ENCODE results near the gene ZFP91. TPM values are rescaled to one million over a fixed set of nuclear protein-coding genes. Genes with fewer than 3 reads are reported as not detected.

Gene ZFP91
- total RNA-seq, 5 donors from 2014 or later (not counting 1 experiment from before 2014, with no cell fraction given): 32.2 to 41.7 (median 34.0) TPM

- H3K9me3 Mint-ChIP-seq: no peaks in the 10 kb centered on the region
- H3K27ac Mint-ChIP-seq: no peak overlapping the region
- WGBS (ENCODE audit: insufficient coverage): 41% methylated on average over 7 of the region's 12 CpGs
- H3K4me1 Mint-ChIP-seq: peaks cover 4 to 9% (median 5%) of the 10 kb centered on the region in 3 donors
- Histone ChIP-seq H3K27me3 (replicated peaks in 1 of 2; ENCODE audit: control insufficient read depth in 2 of 2, extremely low read depth in 1 of 2, insufficient read depth in 2 of 2, low read length in 1 of 2) (no peaks in the 10 kb centered on the region), H3K4me3 (ENCODE audit: control insufficient read depth in 1 of 2, extremely low read depth in 1 of 2, low read length in 1 of 2) (no peak overlapping the region), H3K36me3 (ENCODE audit: control insufficient read depth in 2 of 2, extremely low read depth in 1 of 2, insufficient read depth in 1 of 2, low read length in 1 of 2) (no peaks in the 10 kb centered on the region), H3K27ac (ENCODE audit: low read length) (no peak overlapping the region), H3K9me3 (no peaks in the 10 kb centered on the region), H3K4me1 (ENCODE audit: control insufficient read depth in 1 of 2, extremely low read depth in 1 of 2, insufficient read depth in 2 of 2, low read length in 2 of 2) (peaks cover 0 to 3% of the 10 kb centered on the region in 2 experiments)
- DNase-seq (peak; percentile 51 to 85 (median 71)), ATAC-seq (replicated peaks in 1 of 4) (peak; percentile 92 to 97 (median 96))
- ChIA-PET POLR2A (no interaction called here), CTCF (interaction anchor here (0.6 to 4.4 kb wide), 5 partner anchors 16 to 504 kb away, joined by 3 to 47 read pairs (median 3); no protein-coding TSS in a partner anchor)
- no peak overlapping the region for H3K4me3 Mint-ChIP-seq
- peaks cover 0 to 4% of the 10 kb centered on the region in 2 donors for H3K27me3 Mint-ChIP-seq
- H3K36me3 Mint-ChIP-seq: no peaks in the 10 kb centered on the region
These were observed 75.4 kb downstream of the ZFP91 start for GRCh38 chr11:58654079-58654907.

DNA sequence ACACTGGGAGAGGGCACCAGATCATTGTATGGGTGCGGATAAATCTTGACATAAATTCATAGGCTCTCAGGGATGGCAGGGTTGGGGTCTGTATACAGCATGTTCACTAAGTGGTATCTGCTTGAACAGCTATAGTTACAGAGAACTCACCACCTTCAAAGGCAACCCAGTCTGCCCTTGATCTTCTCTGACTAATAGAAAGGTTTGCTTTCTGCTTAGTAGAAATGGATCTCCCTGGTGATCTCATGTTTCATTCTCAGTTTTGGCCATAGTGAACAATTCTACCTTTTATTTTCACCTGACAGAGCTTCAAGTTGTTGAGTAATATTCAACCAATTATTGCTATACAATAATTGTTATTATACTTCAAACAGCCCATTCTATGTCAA lies 76.0 kb downstream of the ZFP91 start:
- peaks cover 0 to 4% of the 10 kb centered on the region in 2 donors for H3K27me3 Mint-ChIP-seq
- peaks cover 0 to 3% of the 10 kb centered on the region in 2 experiments for H3K4me1 ChIP-seq (ENCODE audit: control insufficient read depth in 1 of 2, extremely low read depth in 1 of 2, insufficient read depth in 2 of 2, low read length in 2 of 2)
- H3K4me3 ChIP-seq (ENCODE audit: control insufficient read depth in 1 of 2, extremely low read depth in 1 of 2, low read length in 1 of 2): no peak overlapping the region
- POLR2A ChIA-PET: no interaction called here
- CTCF ChIA-PET: interaction anchor here (0.8 to 4.4 kb wide), 6 partner anchors 16 to 404 kb away, joined by 3 to 47 read pairs (median 3); no protein-coding TSS in a partner anchor
- no peak overlapping the region for H3K4me3 Mint-ChIP-seq
- H3K36me3 ChIP-seq (ENCODE audit: control insufficient read depth in 2 of 2, extremely low read depth in 1 of 2, insufficient read depth in 1 of 2, low read length in 1 of 2): no peaks in the 10 kb centered on the region
- no peaks in the 10 kb centered on the region for H3K9me3 Mint-ChIP-seq
- H3K27ac ChIP-seq (ENCODE audit: low read length): no peak overlapping the region
- ATAC-seq (replicated peaks in 1 of 4) (no peak), DNase-seq (no peak)
- no peak overlapping the region for H3K27ac Mint-ChIP-seq
- no CpG with 5 or more reads among the region's 1 CpG for WGBS (ENCODE audit: insufficient coverage)
- H3K36me3 Mint-ChIP-seq: no peaks in the 10 kb centered on the region
- H3K4me1 Mint-ChIP-seq: peaks cover 4 to 9% (median 5%) of the 10 kb centered on the region in 3 donors
- H3K27me3 ChIP-seq (replicated peaks in 1 of 2; ENCODE audit: control insufficient read depth in 2 of 2, extremely low read depth in 1 of 2, insufficient read depth in 2 of 2, low read length in 1 of 2): no peaks in the 10 kb centered on the region
- no peaks in the 10 kb centered on the region for H3K9me3 ChIP-seq

- Mint-ChIP-seq H3K27me3 (peaks cover 0 to 4% of the 10 kb centered on the region in 2 donors), H3K4me1 (peaks cover 4 to 9% (median 5%) of the 10 kb centered on the region in 3 donors), H3K9me3 (no peaks in the 10 kb centered on the region), H3K36me3 (no peaks in the 10 kb centered on the region), H3K4me3 (no peak overlapping the region), H3K27ac (no peak overlapping the region)
- WGBS (ENCODE audit: insufficient coverage): 83% methylated on average over 2 of the region's 2 CpGs
- Histone ChIP-seq H3K27me3 (replicated peaks in 1 of 2; ENCODE audit: control insufficient read depth in 2 of 2, extremely low read depth in 1 of 2, insufficient read depth in 2 of 2, low read length in 1 of 2) (no peaks in the 10 kb centered on the region), H3K9me3 (no peaks in the 10 kb centered on the region), H3K4me3 (ENCODE audit: control insufficient read depth in 1 of 2, extremely low read depth in 1 of 2, low read length in 1 of 2) (no peak overlapping the region), H3K4me1 (ENCODE audit: control insufficient read depth in 1 of 2, extremely low read depth in 1 of 2, insufficient read depth in 2 of 2, low read length in 2 of 2) (peaks cover 0 to 3% of the 10 kb centered on the region in 2 experiments), H3K27ac (ENCODE audit: low read length) (no peak overlapping the region), H3K36me3 (ENCODE audit: control insufficient read depth in 2 of 2, extremely low read depth in 1 of 2, insufficient read depth in 1 of 2, low read length in 1 of 2) (no peaks in the 10 kb centered on the region)
- POLR2A ChIA-PET: no interaction called here
- no peak for ATAC-seq (replicated peaks in 1 of 4)
- DNase-seq: no peak
- CTCF ChIA-PET: interaction anchor here (0.6 to 1.9 kb wide), 3 partner anchors 16 to 133 kb away, joined by 3 to 6 read pairs (median 3); no protein-coding TSS in a partner anchor
These were observed 77.5 kb downstream of the ZFP91 start for GRCh38 chr11:58656348-58656747.

- H3K27me3 ChIP-seq (replicated peaks in 1 of 2; ENCODE audit: control insufficient read depth in 2 of 2, extremely low read depth in 1 of 2, insufficient read depth in 2 of 2, low read length in 1 of 2): no peaks in the 10 kb centered on the region
- WGBS (ENCODE audit: insufficient coverage): 71% methylated on average over 2 of the region's 3 CpGs
- no peaks in the 10 kb centered on the region for H3K36me3 ChIP-seq (ENCODE audit: control insufficient read depth in 2 of 2, extremely low read depth in 1 of 2, insufficient read depth in 1 of 2, low read length in 1 of 2)
- H3K36me3 Mint-ChIP-seq: no peaks in the 10 kb centered on the region
- H3K9me3 Mint-ChIP-seq: no peaks in the 10 kb centered on the region
- DNase-seq: no peak
- no peak overlapping the region for H3K27ac ChIP-seq (ENCODE audit: low read length)
- H3K9me3 ChIP-seq: no peaks in the 10 kb centered on the region
- no peak overlapping the region for H3K4me3 Mint-ChIP-seq
- H3K4me1 ChIP-seq (ENCODE audit: control insufficient read depth in 1 of 2, extremely low read depth in 1 of 2, insufficient read depth in 2 of 2, low read length in 2 of 2): peaks cover 0 to 3% of the 10 kb centered on the region in 2 experiments
- H3K27me3 Mint-ChIP-seq: peaks cover 14 to 15% of the 10 kb centered on the region in 2 donors
- no peak overlapping the region for H3K27ac Mint-ChIP-seq
- no peak for ATAC-seq (replicated peaks in 1 of 4)
- H3K4me1 Mint-ChIP-seq: peaks cover 4 to 9% (median 5%) of the 10 kb centered on the region in 3 donors
- no peak overlapping the region for H3K4me3 ChIP-seq (ENCODE audit: control insufficient read depth in 1 of 2, extremely low read depth in 1 of 2, low read length in 1 of 2)
- ChIA-PET CTCF (no interaction called here), POLR2A (no interaction called here)
These were observed 79.8 kb downstream of the ZFP91 start for GRCh38 chr11:58658623-58659022.

DNA sequence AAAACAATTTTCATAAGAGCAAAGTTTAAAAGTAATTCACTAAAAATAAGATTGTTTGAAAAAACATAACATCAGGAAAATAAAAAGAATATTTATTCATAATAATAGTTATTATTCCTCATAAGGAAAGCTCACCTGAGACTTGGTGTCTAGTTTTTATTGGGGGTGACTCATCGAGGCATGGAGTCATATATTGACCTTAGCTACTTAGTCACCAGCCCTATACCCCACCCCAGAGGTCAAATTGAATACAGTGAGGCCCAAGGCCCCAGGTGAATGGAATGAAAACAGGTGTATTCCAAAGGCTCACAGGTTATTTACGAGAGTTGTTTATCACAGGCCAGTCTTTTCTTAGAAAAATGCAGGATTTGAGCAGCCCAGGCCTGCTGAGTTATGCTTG lies 80.5 kb downstream of the ZFP91 start:
- peaks cover 22 to 23% of the 10 kb centered on the region in 2 donors for H3K27me3 Mint-ChIP-seq
- H3K9me3 Mint-ChIP-seq: no peaks in the 10 kb centered on the region
- peaks cover 0 to 2% (median 0%) of the 10 kb centered on the region in 3 donors for H3K4me1 Mint-ChIP-seq
- no peak overlapping the region for H3K27ac Mint-ChIP-seq
- DNase-seq (no peak), ATAC-seq (replicated peaks in 1 of 4) (no peak)
- POLR2A ChIA-PET: no interaction called here
- WGBS (ENCODE audit: insufficient coverage): 13% methylated on average over 1 of the region's 2 CpGs
- Histone ChIP-seq H3K27me3 (replicated peaks in 1 of 2; ENCODE audit: control insufficient read depth in 2 of 2, extremely low read depth in 1 of 2, insufficient read depth in 2 of 2, low read length in 1 of 2) (no peaks in the 10 kb centered on the region), H3K27ac (ENCODE audit: low read length) (no peak overlapping the region), H3K9me3 (no peaks in the 10 kb centered on the region), H3K4me3 (ENCODE audit: control insufficient read depth in 1 of 2, extremely low read depth in 1 of 2, low read length in 1 of 2) (no peak overlapping the region), H3K36me3 (ENCODE audit: control insufficient read depth in 2 of 2, extremely low read depth in 1 of 2, insufficient read depth in 1 of 2, low read length in 1 of 2) (no peaks in the 10 kb centered on the region), H3K4me1 (ENCODE audit: control insufficient read depth in 1 of 2, extremely low read depth in 1 of 2, insufficient read depth in 2 of 2, low read length in 2 of 2) (no peaks in the 10 kb centered on the region)
- H3K36me3 Mint-ChIP-seq: no peaks in the 10 kb centered on the region
- CTCF ChIA-PET: interaction anchor here in 1 of 2 donors (0.6 to 1.0 kb wide), 2 partner anchors 129 to 499 kb away, joined by 3 to 4 read pairs; no protein-coding TSS in a partner anchor
- no peak overlapping the region for H3K4me3 Mint-ChIP-seq

GRCh38 chr11:58659910-58660570 lies 81.2 kb downstream of the ZFP91 start:
- DNase-seq (no peak), ATAC-seq (replicated peaks in 1 of 4) (no peak)
- no peaks in the 10 kb centered on the region for H3K9me3 ChIP-seq
- Mint-ChIP-seq H3K4me3 (no peak overlapping the region), H3K9me3 (no peaks in the 10 kb centered on the region), H3K36me3 (no peaks in the 10 kb centered on the region), H3K4me1 (no peaks in the 10 kb centered on the region), H3K27me3 (peaks cover 25% of the 10 kb centered on the region in 2 donors), H3K27ac (no peak overlapping the region)
- H3K27ac ChIP-seq (ENCODE audit: low read length): no peak overlapping the region
- no peaks in the 10 kb centered on the region for H3K27me3 ChIP-seq (replicated peaks in 1 of 2; ENCODE audit: control insufficient read depth in 2 of 2, extremely low read depth in 1 of 2, insufficient read depth in 2 of 2, low read length in 1 of 2)
- no peaks in the 10 kb centered on the region for H3K4me1 ChIP-seq (ENCODE audit: control insufficient read depth in 1 of 2, extremely low read depth in 1 of 2, insufficient read depth in 2 of 2, low read length in 2 of 2)
- H3K4me3 ChIP-seq (ENCODE audit: control insufficient read depth in 1 of 2, extremely low read depth in 1 of 2, low read length in 1 of 2): no peak overlapping the region
- 38% methylated on average over 1 of the region's 5 CpGs for WGBS (ENCODE audit: insufficient coverage)
- POLR2A ChIA-PET: no interaction called here
- no peaks in the 10 kb centered on the region for H3K36me3 ChIP-seq (ENCODE audit: control insufficient read depth in 2 of 2, extremely low read depth in 1 of 2, insufficient read depth in 1 of 2, low read length in 1 of 2)
- CTCF ChIA-PET: interaction anchor here in 1 of 2 donors (0.6 to 1.1 kb wide), 3 partner anchors 92 to 498 kb away, joined by 3 to 4 read pairs (median 4); no protein-coding TSS in a partner anchor
